NCI-H1417 (cell line): Measurements from ENCODE around the gene MED27.

Experiments
- DNase-seq, 3 experiments: peaks; one replicate each; lab custom pipeline; 2025; lab: John Stamatoyannopoulos, UW

MED27 gene

DNA sequence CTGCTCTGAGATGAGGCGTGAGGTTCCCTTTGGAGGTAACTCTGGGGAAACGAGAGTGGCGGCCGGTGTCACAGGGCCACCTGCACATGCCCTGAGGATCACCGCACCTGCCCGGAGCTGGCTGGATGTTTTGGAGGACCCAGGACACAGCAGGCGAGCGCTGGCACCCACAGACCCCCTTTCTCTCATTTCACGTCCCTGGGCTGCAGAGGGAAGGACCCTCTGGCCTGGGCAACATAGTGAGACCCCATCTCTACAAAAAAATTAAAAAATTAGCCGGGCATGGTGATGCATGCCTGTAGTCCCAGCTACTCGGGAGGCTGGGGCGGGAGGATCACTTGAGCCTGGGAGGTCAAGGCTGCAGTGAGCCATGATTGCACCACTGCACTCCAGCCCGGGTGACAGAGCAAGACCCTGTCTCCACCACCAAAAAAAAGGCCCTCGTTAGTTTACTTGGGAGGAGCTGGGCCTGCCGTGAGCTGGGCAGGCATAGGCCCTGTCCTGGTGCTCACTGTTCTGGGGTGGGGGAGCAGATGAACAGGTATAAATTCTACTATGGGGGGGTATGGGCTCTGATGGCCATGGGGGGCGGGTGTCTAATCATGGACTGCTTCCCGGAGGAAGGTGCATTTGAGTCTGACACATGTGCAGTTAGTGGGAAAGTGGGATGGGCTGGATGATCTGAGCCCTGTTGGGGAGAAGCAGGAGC is 242.9 kb downstream of the MED27 start:
- DNase-seq = no peak

DNA sequence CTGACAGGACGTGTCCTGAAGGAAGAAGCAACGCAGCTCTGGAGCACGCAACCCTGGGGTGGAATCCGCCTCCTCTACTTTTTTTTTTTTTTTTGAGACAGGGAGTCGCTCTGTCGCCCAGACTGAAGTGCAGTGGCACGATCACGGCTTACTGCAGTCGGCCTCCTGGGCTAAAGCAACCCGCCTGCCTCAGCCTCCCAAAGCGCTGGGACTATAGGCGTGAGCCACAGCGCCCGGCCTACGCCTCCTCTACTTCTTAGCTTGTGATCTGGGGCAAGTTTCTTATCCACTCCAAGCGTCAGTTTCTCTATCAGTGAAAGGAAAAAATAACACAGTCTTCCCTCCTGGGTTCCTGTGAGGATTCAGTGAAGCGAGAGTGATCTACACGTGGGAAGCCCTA is 243.6 kb downstream of the MED27 start:
- no peak for DNase-seq

DNA sequence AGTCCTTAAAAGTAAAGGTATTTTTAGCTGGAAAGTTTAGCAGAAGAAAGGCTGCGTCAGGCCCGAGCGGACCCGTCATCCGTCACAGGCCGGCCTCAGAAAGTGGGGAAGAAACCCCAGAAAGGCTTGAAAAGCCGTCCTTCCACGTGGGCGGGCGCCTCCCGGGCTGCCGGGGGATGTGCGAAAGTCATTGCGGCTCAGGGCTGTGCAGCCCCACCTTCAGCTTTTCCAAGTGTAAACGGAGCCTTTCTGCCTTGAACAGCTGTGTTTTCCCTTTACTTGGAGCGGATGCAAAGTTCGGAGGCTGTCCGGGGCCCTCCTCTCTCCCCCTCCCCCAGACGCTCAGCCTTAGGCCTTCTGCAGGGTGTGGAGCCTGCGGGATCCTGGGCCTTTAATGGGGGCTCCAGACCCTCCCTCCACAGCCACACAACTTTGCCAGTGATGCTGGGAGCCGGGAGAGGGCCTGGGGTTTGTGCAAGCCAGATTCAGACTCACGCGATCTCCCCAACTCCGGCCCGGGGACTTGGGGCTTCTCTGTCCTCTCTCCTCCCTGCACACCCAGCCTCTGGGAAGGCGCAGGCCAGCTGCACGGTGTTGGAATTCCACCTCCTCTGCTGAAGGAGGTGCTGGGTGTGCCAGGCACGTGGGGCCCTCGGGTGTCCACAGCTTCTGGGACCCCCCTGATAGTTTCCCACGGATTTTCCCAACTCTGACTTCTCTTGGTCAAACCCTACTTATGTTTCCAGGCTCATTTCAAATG is 244.3 kb downstream of the MED27 start:
- DNase-seq = no peak

DNA sequence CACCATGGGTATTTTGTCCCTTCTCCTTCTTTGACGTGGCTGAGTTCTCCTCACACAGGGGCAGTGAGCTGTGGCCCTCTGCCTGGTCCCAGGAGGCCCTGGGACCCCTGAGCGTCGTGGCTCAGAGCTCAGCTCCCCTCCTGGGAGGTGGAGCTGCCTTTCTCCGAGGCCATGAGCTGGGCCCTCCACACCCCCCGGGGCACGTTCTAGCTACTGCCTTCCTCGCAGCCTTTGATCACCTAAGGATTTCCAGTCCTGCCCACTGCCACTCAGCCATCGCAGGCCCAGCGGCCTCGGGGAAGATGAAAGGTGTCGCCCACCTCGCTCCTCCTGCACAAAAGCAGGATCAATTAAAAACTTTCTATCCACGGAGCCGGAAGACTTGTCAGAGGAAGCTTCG is 244.9 kb downstream of the MED27 start:
- DNase-seq = no peak

DNA sequence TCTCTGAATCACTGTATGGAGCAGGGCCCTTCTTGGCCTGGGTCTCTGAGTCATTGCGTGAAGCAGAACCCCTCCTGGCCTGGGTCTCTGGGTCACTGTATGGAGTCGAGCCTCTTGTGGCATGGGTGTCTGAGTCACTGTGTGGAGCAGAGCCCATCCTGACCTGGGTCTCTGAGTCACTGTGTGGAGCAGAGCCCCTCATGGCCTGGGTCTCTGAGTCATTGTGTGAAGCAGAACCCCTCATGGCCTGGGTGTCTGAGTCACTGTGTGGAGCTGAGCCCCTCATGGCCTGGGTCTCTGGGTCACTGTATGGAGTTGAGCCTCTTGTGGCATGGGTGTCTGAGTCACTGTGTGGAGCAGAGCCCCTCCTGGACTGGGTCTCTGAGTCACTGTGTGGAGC is 245.8 kb downstream of the MED27 start:
- no peak for DNase-seq

DNA sequence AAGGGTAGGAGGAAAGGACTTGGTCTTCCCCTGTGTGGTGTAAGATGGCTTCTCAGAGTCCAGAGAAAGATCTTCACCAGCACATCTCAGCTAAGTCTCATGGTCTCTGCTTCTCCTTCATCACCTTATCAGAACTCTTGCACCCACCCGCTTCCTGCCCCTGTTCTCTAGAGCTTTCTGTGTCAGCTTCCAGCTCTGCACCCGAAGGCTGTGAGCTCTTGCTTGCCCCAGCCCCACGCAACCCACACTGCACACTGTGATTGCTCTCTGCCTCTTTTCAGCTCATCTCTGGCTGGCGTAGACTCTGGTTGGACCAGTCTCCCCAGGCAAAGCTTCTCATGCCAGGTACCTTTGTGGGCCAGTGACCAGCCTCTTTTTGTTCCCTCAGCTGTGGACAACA is 246.6 kb downstream of the MED27 start:
- no peak for DNase-seq

DNA sequence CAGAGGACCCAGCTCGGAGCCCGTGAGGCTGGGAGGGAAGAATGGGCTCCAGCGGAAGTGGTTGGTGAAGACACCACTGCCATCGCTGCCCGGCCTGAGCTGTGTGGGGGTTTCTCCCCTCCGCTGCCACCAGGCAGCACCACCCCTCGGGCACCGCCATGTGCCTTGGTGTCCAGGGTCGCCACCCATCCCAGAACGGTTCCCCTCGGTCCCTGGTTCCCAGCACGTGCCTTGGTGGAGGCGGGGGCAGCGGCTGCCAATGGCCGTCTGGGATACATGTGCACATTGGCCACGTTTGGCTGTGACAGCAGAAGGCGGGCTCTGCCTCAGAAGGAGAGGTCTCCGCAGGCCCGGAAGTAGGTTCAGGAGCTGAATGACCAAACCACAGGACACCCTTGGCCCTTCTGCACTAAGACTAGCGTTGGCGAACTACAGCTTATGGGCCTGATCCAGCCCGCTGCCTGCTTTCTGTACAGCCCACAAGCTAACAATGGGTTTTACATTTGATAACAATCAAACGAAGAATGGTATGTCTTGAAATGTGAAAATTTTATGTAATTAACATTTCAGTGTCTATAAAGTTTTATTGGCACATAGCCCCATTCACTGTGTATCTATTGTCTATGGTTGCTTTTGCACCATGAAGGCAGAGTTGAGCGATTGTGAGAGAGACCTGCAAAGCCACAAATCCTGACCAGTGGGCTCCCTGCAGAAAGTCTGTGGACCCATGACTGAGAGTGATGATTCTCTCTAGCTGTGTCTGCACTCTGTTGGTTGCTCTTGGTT is 248.1 kb downstream of the MED27 start:
- no peak for DNase-seq

DNA sequence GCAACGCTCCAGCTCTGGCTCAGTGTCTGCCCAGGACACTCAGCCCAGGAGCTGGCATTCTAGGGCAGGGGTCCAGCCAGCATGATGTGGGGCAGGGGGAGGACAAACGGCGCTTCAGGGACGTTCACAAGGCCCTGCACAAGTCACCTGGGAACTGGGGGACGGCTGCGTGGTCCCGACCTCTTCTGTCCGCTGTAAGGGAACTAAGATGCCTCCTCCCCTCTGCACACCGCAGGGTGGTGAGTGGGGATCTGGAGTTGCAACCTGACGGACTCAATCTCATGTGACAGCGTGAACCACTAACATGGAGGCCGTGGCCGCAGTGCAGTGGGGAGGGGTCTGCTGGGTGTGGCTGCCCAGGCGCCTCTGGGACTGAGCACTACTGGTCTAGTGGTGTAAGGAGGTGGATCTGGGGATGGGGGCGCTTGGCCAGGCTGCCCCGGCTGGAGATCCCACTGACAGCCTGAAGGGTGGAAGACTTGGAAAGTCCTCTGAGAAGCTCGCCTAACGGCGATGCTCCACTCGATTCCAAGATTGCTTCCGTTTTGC is 251.8 kb downstream of the MED27 start:
- no peak for DNase-seq

DNA sequence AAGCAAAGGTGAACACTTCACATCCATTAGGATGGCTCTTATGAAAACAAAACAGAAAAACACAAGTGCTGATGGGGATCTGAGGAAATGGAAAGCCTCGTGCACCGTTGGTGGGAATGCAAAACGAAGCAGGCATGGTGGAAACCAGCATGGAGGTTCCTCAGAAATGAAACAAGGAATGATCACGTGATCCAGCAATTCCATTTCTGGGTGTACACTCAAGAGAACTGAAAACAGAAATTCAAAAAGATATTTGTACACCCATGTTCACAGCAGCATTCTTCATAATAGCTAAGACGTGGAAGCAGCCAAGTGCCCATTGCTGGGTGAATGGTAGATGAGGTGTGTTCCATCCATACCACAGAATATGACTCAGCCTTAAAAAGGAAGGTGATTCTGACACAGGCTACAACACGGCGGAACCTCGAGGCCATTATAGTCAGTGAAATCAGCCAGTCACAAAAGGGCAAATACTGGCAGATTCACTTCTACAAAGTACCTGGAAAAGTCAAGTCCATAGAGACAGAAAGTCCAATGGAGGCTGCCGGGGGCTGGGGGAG is 252.6 kb downstream of the MED27 start:
- DNase-seq = no peak

DNA sequence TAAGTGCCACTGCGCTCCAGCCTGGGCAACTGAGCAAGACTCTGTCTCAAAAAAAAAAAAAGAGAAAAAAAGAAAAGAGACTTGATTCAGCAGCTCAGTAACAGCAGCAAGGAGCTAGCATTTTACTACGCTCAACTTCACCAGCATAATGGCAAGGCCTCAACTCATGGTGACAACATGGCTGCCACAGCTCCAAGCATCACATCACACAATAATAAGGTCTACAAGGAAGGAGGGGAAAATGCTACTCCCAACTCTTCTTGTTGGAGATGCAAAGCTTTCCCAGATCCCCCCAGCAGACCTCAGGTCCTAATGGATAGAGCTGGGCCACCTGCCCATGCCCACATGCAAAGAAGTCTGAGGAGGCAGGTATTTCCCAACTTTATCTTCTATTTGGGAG is 253.6 kb downstream of the MED27 start:
- DNase-seq = no peak

DNA sequence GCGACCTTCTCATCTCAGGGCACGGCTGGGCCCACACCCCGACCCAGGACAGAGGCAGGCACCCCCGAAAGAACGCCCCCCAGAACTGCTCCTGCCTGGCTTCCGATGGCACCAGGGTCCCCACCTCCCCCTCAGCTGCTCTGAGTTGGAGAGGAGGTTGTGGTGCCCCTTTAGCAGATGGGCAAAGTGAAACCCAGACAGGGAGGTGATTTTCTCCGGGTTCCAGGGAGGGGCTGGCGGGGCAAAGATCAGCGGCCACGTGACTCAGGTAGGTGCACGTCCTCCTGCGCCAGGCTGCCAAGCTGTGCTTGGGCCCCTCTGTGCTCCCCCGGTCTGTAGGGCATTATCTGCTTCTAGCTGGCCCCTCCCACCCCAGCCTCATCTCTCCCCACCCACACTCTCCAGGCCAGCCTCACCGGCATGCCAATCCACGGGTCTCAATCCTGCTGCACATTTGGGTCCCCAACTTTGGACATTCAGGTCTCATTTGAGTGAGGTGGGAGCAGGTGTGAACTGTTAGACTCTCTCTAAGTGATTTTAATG is 254.6 kb downstream of the MED27 start:
- DNase-seq = no peak

DNA sequence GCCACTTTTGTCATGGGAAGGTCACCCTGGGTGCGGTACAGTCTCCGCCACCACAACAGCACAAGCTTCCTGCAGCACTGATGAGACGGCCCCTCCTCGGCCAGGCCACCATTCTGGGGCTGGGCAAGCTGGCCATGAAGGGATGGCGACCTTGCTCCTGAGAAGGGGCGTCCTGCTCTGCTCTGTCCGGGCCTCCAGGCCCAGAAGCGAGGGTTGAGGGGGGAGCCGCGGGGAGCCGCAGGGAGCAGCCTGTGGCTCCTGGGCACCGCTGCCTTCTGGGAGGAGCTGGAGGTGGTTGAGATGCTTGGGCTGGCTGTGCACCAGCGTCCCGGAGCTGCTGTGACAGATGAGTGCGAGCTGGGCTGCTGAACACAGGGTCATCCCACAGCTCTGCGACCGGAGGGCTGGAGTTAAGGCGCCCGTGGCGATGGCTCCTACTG is 255.5 kb downstream of the MED27 start:
- no peak for DNase-seq

DNA sequence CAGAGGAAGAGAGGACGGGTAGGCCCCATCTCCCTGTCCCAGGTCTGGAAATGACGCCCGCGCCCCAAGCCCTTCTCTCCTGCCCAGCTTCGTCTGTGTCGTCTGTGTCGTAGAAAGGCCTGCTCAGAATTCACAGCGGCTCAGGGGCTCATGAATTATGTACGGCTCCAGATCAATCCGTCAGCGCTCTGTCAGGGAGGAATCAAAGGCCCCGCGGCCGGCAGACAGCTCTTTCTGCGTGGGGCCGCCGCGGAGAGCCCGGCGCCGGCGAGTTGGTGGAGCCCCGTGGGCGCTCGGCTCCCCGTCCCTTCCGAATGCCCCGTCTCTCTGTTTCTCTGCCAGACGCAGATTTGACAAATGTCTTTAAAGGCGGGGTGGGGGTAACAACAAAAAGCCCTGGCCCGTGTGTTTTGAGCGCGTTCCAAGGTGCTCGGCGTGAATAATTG is 255.9 kb downstream of the MED27 start:
- DNase-seq = no peak

DNA sequence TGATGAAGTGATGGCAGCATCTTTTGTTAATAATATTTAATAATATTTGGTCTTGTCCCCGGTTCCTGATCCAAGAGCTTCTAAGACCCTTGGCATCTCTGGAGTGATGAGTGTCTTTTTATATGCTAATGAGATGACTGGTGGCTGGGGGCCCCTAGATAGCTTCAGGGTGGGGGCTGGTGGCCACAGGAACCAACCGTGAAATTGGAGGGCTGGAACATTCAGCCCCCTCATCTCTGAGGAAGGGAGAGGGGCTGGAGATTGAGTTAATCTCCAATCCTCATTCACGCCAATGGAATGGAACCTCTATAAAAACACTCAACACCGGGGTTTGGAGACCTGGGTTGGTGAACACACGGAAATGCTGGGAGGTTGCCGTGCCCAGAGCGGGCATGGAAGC is 261.6 kb downstream of the MED27 start:
- DNase-seq = no peak

DNA sequence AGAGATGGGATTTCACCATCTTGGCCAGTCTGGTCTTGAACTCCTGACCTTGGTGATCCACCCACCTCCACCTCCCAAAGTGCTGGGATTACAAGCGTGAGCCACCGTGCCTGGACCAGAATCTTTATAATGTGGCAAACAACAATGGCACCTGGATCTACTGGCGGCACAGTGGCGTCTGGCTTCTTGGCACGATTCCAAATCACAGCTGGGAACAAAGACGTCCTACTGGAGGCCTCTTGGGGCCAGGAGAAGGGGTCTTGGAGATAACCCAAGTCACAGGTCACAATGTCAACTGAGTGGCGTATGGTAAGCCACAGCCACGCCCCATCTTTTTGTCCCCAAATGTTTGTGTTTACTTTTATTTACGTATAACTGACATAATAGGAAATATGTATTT is 262.0 kb downstream of the MED27 start:
- DNase-seq = peak; percentile 62 to 95 (median 80)

DNA sequence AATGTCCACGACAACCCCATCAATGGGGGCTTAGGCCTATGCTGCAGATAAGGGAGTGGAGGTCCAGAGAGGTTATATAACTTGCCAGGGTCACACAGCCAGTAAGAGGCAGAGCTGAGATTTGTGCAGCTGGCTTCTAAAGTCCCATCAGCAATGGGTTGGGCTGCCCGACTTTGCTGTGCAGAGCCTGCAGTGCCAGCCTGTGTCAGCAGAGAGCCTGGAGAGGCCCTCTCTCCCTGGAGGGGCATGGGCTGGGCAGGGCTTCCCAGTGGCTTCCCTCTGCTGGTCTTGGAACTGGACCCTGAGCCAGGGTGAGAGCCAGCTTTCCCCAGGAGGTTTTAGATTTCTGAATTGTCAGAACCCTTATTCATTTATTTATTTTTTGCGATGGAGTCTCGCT is 262.6 kb downstream of the MED27 start:
- no peak for DNase-seq

DNA sequence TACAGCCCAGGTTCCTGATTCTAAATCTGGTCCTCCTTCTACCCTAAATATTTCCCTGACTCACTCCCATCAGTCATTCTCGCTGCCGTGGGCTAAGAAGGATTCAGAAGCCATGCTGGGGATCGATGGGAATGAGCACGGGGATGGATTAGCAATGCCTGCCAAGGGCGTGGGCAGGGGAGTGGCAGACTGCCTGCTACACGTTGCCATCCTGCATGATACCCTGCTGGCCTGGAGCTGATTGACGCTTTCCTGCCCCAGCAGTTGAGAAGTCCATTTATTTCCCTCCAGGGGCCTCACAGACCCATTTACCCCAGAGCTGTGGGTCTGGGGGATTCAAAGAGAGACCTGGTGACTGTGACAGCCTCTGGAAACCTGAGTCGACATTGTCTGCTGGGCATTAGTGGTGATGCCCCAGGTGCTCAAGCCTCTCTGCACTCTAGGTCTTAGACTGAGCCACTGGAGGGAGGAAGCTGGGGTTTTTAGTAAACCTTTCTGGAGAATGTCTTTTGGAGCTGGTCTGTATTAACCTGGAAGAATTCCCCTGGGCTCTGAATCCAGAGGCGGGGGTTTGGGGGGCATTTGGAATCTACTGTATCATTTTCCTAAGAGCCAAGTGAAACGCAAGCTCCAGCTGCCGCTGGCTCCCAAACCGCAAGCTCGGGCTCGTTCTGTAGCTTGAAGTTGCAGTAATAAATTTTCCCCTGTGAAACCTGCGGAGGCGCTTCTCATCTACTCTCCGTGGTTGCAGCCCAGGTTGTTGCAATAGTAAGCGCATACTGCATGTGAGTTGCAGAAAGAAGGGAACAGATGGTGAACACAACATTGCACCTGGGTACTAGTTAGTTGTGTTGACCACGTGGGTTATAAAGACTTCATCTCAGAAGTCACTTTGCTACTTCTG is 263.4 kb downstream of the MED27 start:
- DNase-seq = peak in 1 of 3 experiments; percentile 57

DNA sequence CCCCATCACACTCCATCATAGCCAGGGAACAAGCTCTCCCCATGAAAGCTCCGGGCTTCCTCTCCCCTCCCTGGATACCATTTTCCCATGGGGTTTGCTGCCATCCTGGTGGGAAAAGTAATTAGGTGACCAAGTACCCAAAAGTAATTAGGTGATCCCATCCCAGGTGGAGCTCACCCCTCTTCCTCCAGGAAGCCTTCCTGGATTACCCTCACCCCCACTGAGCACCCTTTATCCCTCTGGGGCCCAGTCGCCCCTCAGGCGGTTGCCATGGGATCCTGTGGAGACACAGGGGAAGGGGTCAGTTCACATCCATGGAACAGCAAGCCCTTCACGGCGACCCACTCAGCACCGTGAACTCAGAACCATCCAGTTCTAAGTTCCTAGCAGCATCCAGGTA is 265.0 kb downstream of the MED27 start:
- no peak for DNase-seq

DNA sequence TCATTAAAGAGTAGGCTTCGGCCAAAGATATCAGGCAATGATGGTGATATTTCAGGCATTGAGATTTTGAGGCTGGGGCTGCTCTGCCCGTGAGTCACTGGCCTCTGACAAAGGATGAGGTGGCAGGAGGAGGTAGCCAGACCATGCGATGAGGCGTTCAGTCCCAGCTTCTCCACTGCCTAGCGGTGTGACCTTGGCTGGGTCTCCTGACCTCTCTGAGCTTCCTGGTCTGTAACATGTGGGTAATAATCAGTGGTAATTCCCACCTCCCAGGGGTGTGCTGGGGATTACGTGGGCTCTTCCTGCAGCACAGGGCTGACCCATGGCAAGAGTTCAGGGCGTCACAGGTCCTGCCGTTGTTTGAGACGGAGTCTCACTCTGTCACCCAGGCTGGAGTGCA is 266.6 kb downstream of the MED27 start:
- no peak for DNase-seq

DNA sequence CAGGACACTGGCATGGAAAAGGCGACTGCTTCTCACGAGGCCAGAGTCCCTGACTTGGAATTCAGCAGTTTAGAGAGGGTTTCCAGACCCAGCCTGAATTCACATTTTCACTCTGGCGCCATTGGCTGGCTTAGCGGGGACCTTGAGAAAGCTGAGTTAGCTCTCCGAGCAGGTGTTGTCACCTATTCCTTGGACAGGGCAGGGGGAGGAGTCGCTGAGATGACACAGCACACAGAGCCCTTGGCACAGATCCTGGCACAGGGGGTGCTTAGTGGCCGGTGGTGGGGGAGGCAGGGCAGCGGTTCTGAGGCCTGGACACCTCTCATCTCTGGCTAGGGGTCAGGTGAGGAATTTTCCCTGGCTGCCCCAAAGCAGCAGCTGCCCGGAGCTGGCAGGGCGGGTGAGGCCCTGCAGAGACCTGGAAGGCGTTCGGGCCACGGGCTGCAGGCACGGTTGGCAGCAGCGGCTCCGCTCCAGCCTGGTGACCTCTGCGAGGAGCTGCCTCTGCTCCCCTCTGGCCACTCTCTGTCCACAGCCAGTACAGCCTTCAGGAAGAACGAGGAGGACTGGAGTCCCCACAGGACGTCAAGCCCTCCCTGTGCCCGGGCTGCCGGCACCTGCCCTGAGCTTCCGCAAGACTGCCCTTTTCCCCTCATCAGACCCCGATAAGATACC is 267.4 kb downstream of the MED27 start:
- DNase-seq = no peak
